NCI-H1048 (cell line): ENCODE measurements around the gene PITPNM3.

Source experiments
- DNase-seq: peaks from one replicate; lab custom pipeline; 2025; lab: John Stamatoyannopoulos, UW

The PITPNM3 gene

GRCh38 chr17:6526362-6527152 is 29.8 kb downstream of the PITPNM3 start:
- DNase-seq, result no peak

DNA sequence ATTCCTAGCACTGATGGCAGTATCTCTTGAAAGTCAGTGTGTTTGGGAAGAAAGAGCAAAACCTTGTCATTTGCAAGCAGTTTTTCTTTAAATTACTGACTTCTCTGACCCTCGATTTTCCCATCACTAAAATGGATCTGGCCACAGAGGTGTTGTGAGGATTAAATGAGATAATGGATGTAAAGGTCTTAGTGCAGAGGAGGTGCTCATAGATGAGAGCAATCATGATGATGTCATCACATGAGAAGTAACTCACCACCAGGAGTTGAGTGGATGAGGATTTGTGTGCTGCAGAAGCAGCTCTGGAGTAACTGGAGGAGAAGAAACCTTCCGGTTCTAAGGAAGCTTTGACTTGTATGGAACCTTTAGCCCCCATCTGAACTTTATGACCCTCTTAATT is 30.6 kb downstream of the PITPNM3 start:
- DNase-seq, result no peak

- DNase-seq, result no peak
Measured at GRCh38 chr17:6525141-6525540, 31.2 kb downstream of the PITPNM3 start.

GRCh38 chr17:6524520-6524919 is 31.8 kb downstream of the PITPNM3 start:
- DNase-seq, result no peak

DNA sequence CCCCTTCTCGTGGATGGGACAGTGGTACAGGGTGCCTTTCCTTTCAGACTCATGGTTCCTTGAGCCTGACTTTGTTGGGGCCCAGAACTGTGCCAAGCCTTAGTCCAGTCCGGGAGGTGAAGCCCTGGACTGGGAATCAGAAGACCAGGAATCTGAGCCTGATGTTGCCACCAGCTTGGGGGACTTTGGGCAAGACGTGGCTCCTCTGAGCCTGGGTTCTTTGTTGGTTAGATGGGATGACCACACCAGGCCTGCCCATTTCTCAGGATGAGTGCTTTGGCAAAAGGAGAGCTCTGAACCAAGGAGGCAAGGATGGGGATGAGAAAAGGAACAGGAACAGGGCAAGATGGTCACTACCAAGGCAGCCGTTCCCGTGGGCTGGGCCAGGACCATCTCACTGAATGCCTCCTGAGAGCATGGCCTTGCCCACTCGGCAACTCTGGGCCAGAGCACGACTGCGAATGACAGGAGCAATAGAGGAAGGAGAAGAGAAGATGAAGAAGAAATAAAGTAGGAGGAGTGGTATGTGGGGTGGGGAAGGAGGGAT is 32.5 kb downstream of the PITPNM3 start:
- DNase-seq, result no peak

GRCh38 chr17:6523330-6523729 is 33.0 kb downstream of the PITPNM3 start:
- no peak for DNase-seq

DNA sequence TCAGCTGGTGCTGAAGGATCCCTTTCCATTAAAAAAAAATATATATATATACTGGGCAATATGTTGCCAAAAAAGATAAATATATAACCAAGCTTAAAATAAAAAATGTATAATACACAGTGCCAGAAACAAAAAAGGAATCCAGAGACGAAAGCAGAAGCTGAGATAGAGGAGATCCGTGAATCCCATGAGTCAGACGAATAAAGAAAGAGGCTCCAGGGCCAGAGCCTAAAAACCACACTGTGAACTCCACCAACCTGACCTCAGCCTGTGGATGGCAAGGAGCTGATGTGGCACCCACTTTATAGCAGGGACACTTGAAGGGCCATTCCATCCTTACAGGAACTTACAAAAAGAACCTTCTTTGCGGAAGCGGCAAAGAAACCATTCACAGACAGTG is 34.8 kb downstream of the PITPNM3 start:
- DNase-seq, result no peak

DNA sequence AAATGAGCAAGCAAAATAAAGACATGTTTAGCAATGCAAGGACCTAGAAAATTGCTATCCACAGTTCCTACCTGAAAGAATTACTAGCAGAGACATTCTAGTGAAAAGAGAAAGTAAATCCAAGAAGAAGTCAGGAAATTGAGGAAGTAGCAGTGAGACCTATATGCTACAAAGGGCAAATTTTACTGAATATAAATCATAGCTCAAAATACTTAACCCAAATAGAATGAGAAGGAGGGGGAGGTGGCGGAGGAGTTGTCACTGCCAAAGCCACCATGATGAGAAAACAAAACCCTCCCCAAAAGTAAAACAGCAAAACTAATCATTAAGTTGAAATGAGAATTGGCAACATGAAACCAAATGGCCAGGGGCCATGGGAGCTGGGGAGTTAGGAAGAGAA is 39.3 kb downstream of the PITPNM3 start:
- no peak for DNase-seq

DNA sequence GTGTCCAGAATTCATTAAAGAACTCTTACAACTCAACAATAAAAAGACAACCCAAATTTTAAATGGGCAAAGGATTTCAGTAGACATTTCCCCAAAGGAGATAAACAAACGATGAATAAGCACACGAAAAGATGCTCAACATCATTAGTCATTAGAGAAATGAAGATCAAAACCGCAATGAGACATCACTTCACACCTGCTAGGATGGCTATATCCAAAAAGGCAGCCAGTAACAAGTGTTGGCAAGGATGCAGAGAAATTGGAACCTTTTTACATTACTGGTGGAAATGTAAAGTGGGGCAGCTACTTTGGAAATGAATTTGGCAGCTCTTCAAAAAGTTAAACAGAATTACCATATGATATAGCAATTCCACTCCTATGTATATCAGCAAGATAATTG is 42.0 kb downstream of the PITPNM3 start:
- no peak for DNase-seq

GRCh38 chr17:6512552-6512951 is 43.8 kb downstream of the PITPNM3 start:
- no peak for DNase-seq

DNA sequence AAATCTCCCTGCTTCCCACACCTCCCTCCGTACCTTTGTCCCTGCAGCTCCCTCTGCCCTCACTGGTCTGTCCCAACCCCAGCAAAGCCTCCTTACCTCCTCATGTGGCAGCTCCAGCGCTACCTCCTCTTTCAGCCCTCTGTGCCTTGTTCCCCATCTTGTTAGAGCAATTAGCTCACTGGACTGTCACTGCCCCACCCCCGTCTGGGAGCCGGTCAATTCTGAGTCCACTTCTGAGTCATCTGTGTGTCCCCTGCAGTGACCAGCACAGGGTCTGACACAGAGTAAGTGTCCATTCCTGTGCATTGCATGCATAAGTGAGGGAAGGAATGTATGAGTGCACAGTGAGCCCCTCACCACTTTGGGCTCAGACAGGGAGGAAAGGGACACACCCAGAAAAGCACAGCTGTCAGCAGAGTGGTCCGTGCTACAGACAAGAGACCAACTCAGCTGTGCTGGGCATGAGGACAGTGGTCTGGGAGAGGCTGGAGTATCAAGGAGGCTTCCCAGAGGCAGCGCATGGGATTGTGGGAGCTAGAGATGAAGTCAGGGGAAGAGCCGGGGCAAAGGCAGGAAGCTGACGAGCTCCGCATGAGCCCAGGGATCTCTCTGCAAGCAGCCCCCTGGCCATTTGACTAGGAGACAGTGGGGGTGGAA is 45.9 kb downstream of the PITPNM3 start:
- DNase-seq, result no peak

GRCh38 chr17:6509921-6510320 is 46.4 kb downstream of the PITPNM3 start:
- DNase-seq, result no peak

GRCh38 chr17:6509031-6509771 is 47.2 kb downstream of the PITPNM3 start:
- DNase-seq, result no peak

DNA sequence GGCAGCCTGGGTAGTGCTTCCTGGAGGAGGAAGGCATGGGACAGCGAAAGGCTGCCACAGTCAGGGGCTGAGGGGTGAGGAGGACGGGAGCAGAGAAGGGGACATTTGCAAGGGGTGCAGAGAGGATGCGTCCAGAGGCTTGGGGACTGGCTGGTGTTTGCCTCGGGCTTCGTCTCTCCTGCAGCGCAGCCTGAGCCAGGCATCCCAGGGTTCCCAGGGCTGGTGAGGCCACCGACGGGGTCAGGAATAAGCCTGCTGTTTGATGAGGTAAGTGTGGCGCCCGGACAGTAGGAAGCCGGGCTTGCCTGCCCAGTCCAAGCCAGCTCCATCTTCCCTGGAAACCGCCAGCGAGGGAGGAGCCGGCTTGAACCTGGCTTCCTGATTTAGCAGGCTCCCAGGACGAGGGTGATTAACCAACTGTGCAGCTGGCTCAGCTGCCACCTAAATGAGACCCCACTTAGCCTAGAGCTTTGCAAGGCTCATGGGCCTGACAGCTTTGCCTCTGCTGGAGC is 47.8 kb downstream of the PITPNM3 start:
- DNase-seq, result no peak

GRCh38 chr17:6508016-6508415 is 48.3 kb downstream of the PITPNM3 start:
- DNase-seq, result no peak

GRCh38 chr17:6507535-6507934 is 48.8 kb downstream of the PITPNM3 start:
- DNase-seq, result no peak

GRCh38 chr17:6506679-6507231 is 49.6 kb downstream of the PITPNM3 start:
- no peak for DNase-seq

GRCh38 chr17:6505425-6506142 is 50.8 kb downstream of the PITPNM3 start:
- no peak for DNase-seq

DNA sequence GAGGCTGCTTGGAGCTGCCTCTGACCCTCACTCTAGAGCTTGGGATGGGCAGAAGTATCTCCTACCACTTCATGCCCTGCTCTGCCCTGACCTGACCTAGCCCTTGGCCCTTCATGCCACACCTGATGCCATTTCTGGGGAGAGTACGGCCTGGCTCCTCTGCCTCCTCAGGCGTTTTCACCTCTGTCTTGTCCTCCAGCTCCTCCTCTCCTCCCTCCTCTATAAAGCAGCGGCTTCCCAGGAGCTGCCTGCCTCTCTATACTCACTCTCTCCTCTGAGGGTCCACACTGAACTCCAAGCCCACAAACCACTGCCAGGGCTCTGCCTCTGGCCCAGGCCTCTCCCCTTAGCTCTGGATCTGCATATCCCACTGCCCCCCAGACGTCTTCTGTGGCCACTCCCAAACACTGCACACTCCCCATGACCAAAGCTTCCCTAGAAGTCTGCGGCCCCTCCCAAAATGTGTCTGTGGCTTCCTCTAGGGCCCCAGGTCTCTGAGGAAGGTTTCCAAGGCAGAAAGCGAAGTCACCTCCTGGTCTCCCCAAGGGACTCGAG is 52.6 kb downstream of the PITPNM3 start:
- DNase-seq, result no peak

DNA sequence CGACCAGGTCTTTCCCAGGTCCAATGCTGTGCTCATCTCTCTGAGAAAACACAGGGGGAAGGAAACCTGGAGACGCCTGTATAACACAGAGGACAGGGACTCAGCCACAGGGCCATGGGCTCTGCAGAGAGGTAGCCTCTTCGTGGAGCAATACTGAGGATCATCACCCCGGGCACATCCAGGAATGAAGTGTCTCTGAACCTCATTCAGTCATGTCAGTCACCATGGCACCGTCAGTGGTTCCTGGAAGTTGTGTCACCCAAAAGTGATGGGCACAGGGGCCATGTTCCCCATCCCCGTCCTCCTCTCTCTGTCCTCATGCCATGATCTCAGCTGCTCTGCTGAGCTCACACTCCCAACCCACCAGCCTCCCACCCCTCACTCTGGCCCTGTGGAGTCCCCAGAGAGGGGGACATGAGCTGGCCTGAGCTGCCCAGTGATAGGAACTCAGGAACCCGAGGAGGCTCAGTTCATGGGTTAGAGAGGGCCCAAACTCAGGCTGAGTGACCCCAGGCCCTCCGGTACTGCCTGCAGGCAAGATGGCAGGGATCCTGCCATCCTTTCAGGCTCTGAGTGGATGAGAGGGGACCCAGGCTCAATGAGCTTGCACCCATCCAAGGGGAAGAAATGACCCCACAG is 53.4 kb downstream of the PITPNM3 start:
- no peak for DNase-seq

DNA sequence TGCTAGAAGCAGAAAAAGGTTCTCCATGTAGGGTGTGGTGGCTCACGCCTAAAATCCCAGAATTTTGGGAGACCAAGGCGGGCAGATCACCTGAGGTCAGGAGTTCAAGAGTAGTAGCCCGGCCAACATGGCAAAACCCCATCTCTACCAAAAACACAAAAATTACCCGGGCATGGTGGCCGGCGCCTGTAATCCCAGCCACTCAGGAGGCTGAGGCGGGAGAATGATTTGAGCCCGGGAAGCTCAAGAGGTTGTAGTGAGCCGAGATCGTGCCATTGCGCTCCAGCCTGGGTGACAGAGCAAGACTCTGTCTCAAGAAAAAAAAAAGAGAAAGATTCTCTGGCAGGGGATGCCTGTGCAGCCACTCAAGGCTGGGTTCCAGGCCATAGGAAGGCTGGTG is 54.2 kb downstream of the PITPNM3 start:
- DNase-seq, result no peak
